ENCODE data around the gene DLEC1. TPM values are rescaled to one million over a fixed set of nuclear protein-coding genes. Genes with fewer than 3 reads are reported as not detected.
A peak's percentile ranks its signal among the peaks of the same experiment; 100 is the strongest.

The DLEC1 gene
- polyA plus RNA-seq, 1 experiment, result 0.06 TPM

DNA sequence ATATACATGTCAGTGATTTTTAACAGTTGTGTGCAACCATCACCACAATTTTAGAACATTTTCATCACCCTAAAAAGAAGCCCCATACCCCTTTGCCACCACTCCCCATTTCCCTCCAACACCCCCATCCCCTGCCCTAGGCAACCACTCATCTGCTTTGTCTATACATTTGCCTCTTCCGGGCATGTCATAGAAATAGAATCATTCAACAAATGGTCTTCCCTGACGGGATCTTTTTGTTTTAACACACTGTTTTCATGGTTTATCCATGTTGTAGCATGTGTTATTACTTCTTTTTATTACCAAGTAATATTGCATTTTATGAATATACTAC is 44.4 kb upstream of the DLEC1 start:
- TF ChIP-seq, protein P1, sequence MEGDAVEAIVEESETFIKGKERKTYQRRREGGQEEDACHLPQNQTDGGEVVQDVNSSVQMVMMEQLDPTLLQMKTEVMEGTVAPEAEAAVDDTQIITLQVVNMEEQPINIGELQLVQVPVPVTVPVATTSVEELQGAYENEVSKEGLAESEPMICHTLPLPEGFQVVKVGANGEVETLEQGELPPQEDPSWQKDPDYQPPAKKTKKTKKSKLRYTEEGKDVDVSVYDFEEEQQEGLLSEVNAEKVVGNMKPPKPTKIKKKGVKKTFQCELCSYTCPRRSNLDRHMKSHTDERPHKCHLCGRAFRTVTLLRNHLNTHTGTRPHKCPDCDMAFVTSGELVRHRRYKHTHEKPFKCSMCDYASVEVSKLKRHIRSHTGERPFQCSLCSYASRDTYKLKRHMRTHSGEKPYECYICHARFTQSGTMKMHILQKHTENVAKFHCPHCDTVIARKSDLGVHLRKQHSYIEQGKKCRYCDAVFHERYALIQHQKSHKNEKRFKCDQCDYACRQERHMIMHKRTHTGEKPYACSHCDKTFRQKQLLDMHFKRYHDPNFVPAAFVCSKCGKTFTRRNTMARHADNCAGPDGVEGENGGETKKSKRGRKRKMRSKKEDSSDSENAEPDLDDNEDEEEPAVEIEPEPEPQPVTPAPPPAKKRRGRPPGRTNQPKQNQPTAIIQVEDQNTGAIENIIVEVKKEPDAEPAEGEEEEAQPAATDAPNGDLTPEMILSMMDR (IDR thresholded peaks at IDR 0.05; ENCODE audit: insufficient read depth, low read depth, low read length), result no peak
- H3K27me3 ChIP-seq (ENCODE audit: control insufficient read depth, insufficient read depth, low read length), result no peaks in the 10 kb centered on the region
- DNase-seq (ENCODE audit: low read depth), result no peak
- CTCF ChIA-PET, result interaction anchor here (0.6 to 3.5 kb wide), 4 partner anchors 9 to 456 kb away, joined by 3 to 15 read pairs (median 6); no protein-coding TSS in a partner anchor
- POLR2A ChIA-PET, result no interaction called here
- H3K36me3 ChIP-seq (ENCODE audit: control insufficient read depth, insufficient read depth, low read length), result no peaks in the 10 kb centered on the region
- peak overlapping the region; percentile 55 for H3K4me3 ChIP-seq (ENCODE audit: low read depth, low read length)

- Histone ChIP-seq H3K36me3 (ENCODE audit: control insufficient read depth, insufficient read depth, low read length) (no peaks in the 10 kb centered on the region; the same call in 1 of the 2 replicates), H3K4me3 (ENCODE audit: low read depth, low read length) (no peak overlapping the region), H3K27me3 (ENCODE audit: control insufficient read depth, insufficient read depth, low read length) (no peaks in the 10 kb centered on the region)
- TF ChIP-seq, protein P1 (IDR thresholded peaks at IDR 0.05; ENCODE audit: insufficient read depth, low read depth, low read length), result no peak
- CTCF ChIA-PET, result interaction anchor here (0.6 to 3.2 kb wide), 13 partner anchors 8 to 220 kb away, joined by 3 to 23 read pairs (median 4); no protein-coding TSS in a partner anchor
- no peak for DNase-seq (ENCODE audit: low read depth)
- POLR2A ChIA-PET, result no interaction called here
These were observed 43.1 kb upstream of the DLEC1 start for GRCh38 chr3:37995652-37996641.

DNA sequence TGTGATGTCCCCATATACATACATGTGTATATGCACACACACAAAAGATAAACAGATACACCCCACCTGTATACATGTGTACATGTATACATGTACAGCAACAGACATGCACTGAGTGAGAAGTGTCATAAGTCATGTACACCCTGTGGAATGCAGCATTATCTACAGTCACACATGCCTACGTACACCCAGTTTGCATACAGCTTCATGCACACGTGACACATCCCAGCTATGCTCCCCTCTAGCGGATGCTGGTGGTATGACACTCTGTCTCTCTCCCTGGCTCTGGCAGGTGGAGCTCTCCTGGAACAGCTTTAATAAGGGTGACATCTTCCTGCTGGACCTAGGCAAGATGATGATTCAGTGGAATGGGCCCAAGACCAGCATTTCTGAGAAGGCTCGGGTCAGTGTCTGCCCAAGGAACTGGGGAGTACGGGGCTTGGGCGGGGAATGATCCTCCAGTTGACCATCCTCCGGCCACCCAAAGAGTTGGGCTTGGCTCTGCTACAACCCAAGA is 42.2 kb upstream of the DLEC1 start:
- CTCF ChIA-PET, result interaction anchor here (0.5 to 3.2 kb wide), 18 partner anchors 9 to 494 kb away, joined by 3 to 23 read pairs (median 3); no protein-coding TSS in a partner anchor
- POLR2A ChIA-PET, result no interaction called here

GRCh38 chr3:37997342-37997741 is 41.7 kb upstream of the DLEC1 start:
- Histone ChIP-seq H3K36me3 (ENCODE audit: control insufficient read depth, insufficient read depth, low read length) (no peaks in the 10 kb centered on the region; the same call in 1 of the 2 replicates), H3K4me3 (ENCODE audit: low read depth, low read length) (no peak overlapping the region), H3K27me3 (ENCODE audit: control insufficient read depth, insufficient read depth, low read length) (no peaks in the 10 kb centered on the region)
- POLR2A ChIA-PET, result no interaction called here
- DNase-seq (ENCODE audit: low read depth), result no peak
- CTCF ChIA-PET, result interaction anchor here (0.5 to 3.2 kb wide), 16 partner anchors 9 to 493 kb away, joined by 3 to 23 read pairs (median 4); no protein-coding TSS in a partner anchor
- TF ChIP-seq, protein P1 (IDR thresholded peaks at IDR 0.05; ENCODE audit: insufficient read depth, low read depth, low read length), result no peak

More for the DNA sequence above, 42.2 kb upstream of the DLEC1 start:
- DNase-seq (ENCODE audit: low read depth), result no peak
- Histone ChIP-seq H3K27me3 (ENCODE audit: control insufficient read depth, insufficient read depth, low read length) (no peaks in the 10 kb centered on the region), H3K4me3 (ENCODE audit: low read depth, low read length) (no peak overlapping the region), H3K36me3 (ENCODE audit: control insufficient read depth, insufficient read depth, low read length) (no peaks in the 10 kb centered on the region; the same call in 1 of the 2 replicates)
- TF ChIP-seq, protein P1 (IDR thresholded peaks at IDR 0.05; ENCODE audit: insufficient read depth, low read depth, low read length), result peak; percentile 91

- Histone ChIP-seq H3K36me3 (ENCODE audit: control insufficient read depth, insufficient read depth, low read length) (peaks cover 2% of the 10 kb centered on the region), H3K27me3 (ENCODE audit: control insufficient read depth, insufficient read depth, low read length) (no peaks in the 10 kb centered on the region), H3K4me3 (ENCODE audit: low read depth, low read length) (no peak overlapping the region)
- DNase-seq (ENCODE audit: low read depth), result no peak
- POLR2A ChIA-PET, result no interaction called here
- TF ChIP-seq, protein P1 (IDR thresholded peaks at IDR 0.05; ENCODE audit: insufficient read depth, low read depth, low read length), result no peak
- CTCF ChIA-PET, result interaction anchor here (0.5 to 3.2 kb wide), 10 partner anchors 9 to 338 kb away, joined by 3 to 23 read pairs (median 3); no protein-coding TSS in a partner anchor
These were observed 41.1 kb upstream of the DLEC1 start for GRCh38 chr3:37997791-37998370.

Data from BJ (cell line).